Esophagus squamous epithelium (tissue), 5 donors: ENCODE data around the gene RFTN2. TPM values are rescaled to one million over a fixed set of nuclear protein-coding genes. Genes with fewer than 3 reads are reported as not detected.

ENCODE experiments used
- DNase-seq: peaks from one replicate; lab custom pipeline; 2025; lab: John Stamatoyannopoulos, UW
- H3K27ac ChIP-seq, 4 donors: fragments of 200-600 bp; sonication (generic); one replicate each; pipeline ENCODE4 v1.5.1; 2016 to 2019; ENCODE audit warnings: mild to moderate bottlenecking in 1 of 4
- H3K27me3 ChIP-seq, 4 donors: fragments of 200-600 bp; sonication (generic); 1 replicate in 3 of 4; 2 replicates in 1 of 4; pipeline versions ENCODE4 v1.5.1 to v1.6.0; 2017 to 2021; ENCODE audit warnings: antibody characterized with exemption in 1 of 4
- H3K36me3 ChIP-seq, 3 donors: fragments of 200-600 bp; sonication (generic); one replicate each; pipeline ENCODE4 v1.5.1; 2016 to 2019
- H3K4me1 ChIP-seq, 3 donors: fragments of 200-600 bp; sonication (generic); one replicate each; pipeline ENCODE4 v1.5.1; 2017 to 2019
- H3K4me3 ChIP-seq, 4 donors: fragments of 200-600 bp; sonication (generic); 1 replicate in 3 of 4; 2 replicates in 1 of 4; pipeline ENCODE4 v1.5.1; 2016 to 2019; ENCODE audit warnings: mild to moderate bottlenecking in 2 of 4, moderate library complexity in 1 of 4
- H3K9me3 ChIP-seq, 3 donors: fragments of 200-600 bp; sonication (generic); one replicate each; pipeline ENCODE4 v1.5.1; 2016 to 2019
- POLR2A ChIP-seq, 4 donors: fragments of 450-650 bp; IDR thresholded peaks; one replicate each; pipeline ENCODE4 v1.6.1; 2017; ENCODE audit warnings: antibody characterized with exemption in 4 of 4, mild to moderate bottlenecking in 4 of 4, moderate library complexity in 3 of 4
- WGBS, 2 donors: methylation state at CpG; one replicate each; pipeline ENCODE4 v1.1.5; 2018; 5-methylcytosine and 5-hydroxymethylcytosine counted together
- intact Hi-C: fragments of 100-400 bp; cut with DNase I; formaldehyde crosslinking; loops from one replicate; pipeline ENCODE4 v1.15.0; 2022
- small RNA-seq, 4 donors: library from RNA; depleted of rRNA; stranded (forward); fragments of <200 nt; gene quantifications; one replicate each; pipeline ENCODE3, GENCODE V24; 2016
- total RNA-seq, 4 donors: library from RNA; depleted of rRNA; stranded (reverse); fragments of >200 nt; gene quantifications; one replicate each; pipeline ENCODE4 v1.1.0, GENCODE V29; 2016
- TF ChIP-seq, protein P1 (sequence below), 6 experiments: fragments of 450-650 bp in 4 of 6; fragments of 200-600 bp in 2 of 6; sonication (generic) in 2 of 6; IDR thresholded peaks; one replicate each; pipeline ENCODE4 v1.5.1; 2016 to 2019; ENCODE audit warnings: antibody characterized with exemption in 6 of 6, mild to moderate bottlenecking in 4 of 6, moderate library complexity in 4 of 6
- donor health status: DM: yes; HTN: yes; CAD: no.

The RFTN2 gene
- total RNA-seq, 4 donors from 2014 or later, result 1.4 to 7.4 (median 2.7) TPM; not detected in 1

DNA sequence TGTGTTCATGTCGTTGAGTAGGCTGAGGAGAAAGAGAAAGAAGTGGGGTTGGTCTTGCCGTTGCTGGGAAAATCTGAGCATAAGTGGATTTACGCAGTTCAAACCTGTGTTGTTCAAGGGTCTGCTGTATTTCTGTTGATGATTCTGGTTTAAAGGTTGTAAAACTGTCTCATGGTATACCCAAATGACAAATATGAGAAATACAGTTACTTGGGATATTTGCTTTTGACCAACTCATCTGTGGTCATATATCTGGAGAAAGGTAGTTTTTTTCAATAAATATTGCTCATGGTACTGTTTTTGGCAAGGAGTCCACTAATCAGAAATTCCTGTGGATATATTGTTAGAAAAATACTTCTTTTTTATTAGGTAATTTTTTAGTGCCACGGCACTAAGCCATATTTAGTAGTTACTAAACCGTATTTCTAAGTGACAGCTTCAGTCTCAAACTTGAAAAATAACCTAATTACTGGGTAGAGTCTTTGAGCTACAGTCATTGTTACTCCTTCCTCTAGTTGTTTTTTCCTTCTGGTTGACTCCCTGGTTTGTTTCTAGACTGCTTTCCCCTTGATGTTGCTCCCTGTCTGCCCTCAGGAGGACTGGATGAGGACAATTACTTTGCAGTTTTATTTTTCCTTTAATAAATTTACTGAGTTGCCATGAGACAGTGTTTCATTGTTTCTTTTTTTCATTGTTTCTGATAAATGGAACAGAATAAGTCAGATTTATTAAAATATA, 128.1 kb downstream of the RFTN2 start:
- Histone ChIP-seq H3K4me1 (no peaks in the 10 kb centered on the region), H3K36me3 (peaks cover 3 to 98% (median 11%) of the 10 kb centered on the region in 3 donors), H3K9me3 (no peaks in the 10 kb centered on the region), H3K27ac (no peak overlapping the region), H3K4me3 (no peak overlapping the region), H3K27me3 (no peaks in the 10 kb centered on the region)
- no peak for TF ChIP-seq POLR2A (IDR thresholded peaks at IDR 0.05)
- TF ChIP-seq, protein P1, sequence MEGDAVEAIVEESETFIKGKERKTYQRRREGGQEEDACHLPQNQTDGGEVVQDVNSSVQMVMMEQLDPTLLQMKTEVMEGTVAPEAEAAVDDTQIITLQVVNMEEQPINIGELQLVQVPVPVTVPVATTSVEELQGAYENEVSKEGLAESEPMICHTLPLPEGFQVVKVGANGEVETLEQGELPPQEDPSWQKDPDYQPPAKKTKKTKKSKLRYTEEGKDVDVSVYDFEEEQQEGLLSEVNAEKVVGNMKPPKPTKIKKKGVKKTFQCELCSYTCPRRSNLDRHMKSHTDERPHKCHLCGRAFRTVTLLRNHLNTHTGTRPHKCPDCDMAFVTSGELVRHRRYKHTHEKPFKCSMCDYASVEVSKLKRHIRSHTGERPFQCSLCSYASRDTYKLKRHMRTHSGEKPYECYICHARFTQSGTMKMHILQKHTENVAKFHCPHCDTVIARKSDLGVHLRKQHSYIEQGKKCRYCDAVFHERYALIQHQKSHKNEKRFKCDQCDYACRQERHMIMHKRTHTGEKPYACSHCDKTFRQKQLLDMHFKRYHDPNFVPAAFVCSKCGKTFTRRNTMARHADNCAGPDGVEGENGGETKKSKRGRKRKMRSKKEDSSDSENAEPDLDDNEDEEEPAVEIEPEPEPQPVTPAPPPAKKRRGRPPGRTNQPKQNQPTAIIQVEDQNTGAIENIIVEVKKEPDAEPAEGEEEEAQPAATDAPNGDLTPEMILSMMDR (IDR thresholded peaks at IDR 0.05), result no peak
- DNase-seq, result no peak
- 89 to 90% methylated on average over 5 of the region's 5 CpGs for WGBS, 2 donors
- intact Hi-C loops, result no loop called here

DNA sequence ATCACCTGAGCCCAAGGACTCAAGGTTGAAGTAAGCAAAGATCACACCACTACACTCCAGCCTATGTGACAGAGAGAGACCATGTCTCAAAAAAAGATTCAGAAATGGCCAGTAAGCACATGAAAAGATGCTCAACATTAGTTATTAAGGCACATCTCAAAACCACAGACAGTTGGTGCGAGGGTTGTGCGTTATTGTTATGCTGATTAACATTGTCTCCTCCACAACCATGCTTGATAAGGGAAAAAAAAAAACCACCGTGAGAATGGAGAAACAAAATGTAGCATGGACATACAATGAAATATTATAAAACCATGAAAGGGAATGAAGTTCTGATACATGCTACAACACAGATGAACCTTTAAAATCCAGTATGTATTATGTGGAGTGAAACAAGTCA, 132.2 kb downstream of the RFTN2 start:
- Histone ChIP-seq H3K9me3 (no peaks in the 10 kb centered on the region), H3K27me3 (no peaks in the 10 kb centered on the region), H3K4me3 (no peak overlapping the region), H3K4me1 (peaks cover 0 to 8% (median 0%) of the 10 kb centered on the region in 3 donors), H3K27ac (no peak overlapping the region), H3K36me3 (peaks cover 8 to 96% (median 11%) of the 10 kb centered on the region in 3 donors)
- TF ChIP-seq, protein P1 (IDR thresholded peaks at IDR 0.05), result no peak
- TF ChIP-seq POLR2A (IDR thresholded peaks at IDR 0.05), result no peak
- WGBS, 2 donors, result 85 to 90% methylated on average over 3 of the region's 3 CpGs
- intact Hi-C loops, result no loop called here
- DNase-seq, result no peak

DNA sequence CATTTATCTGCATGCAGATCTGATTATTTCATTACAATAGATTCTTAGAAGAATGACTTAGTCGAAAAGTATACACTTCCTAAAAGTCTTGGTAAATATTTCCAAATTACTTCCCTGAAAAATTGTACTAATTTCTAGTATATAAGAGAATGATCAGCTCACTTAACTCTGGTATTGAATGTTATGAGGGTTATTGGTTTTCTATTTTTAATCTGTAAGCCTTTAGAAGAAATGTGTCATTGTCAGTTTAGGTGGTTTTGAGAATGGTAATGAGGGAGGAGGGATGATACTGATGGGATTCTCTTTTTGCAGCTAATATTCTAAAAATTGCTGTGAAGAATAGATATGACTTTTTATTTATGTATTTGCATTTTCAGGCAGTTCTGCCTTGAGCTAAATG, 135.7 kb downstream of the RFTN2 start:
- DNase-seq, result no peak
- Histone ChIP-seq H3K27me3 (no peaks in the 10 kb centered on the region), H3K27ac (no peak overlapping the region), H3K4me1 (peaks cover 0 to 8% (median 0%) of the 10 kb centered on the region in 3 donors), H3K36me3 (peaks cover 8 to 97% (median 16%) of the 10 kb centered on the region in 3 donors), H3K9me3 (no peaks in the 10 kb centered on the region), H3K4me3 (no peak overlapping the region)
- intact Hi-C loops, result no loop called here
- TF ChIP-seq, protein P1 (IDR thresholded peaks at IDR 0.05), result no peak
- no peak for TF ChIP-seq POLR2A (IDR thresholded peaks at IDR 0.05)
- WGBS, 2 donors, result 71% methylated on average over 1 of the region's 1 CpG

DNA sequence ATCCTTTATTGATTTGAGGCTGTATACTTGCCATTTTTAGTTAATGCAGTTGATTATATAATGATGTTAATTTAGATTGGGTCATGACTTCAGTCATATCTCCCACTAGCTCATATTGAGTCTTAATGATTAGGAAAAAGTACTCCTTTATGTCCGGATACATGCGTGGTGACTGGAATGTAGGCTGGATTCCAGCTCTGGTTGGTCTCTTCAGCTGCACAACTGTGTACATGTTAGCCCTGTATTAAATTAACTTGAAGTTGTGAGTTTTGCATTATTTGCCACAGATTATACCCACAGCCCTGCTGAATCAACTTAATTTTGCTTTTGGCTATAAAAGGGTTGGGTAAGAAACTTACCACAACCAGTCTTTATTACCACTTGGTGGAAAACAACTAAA, 137.0 kb downstream of the RFTN2 start:
- DNase-seq, result no peak
- WGBS, 2 donors, result 46 to 52% methylated on average over 2 of the region's 2 CpGs
- TF ChIP-seq, protein P1 (IDR thresholded peaks at IDR 0.05), result no peak
- TF ChIP-seq POLR2A (IDR thresholded peaks at IDR 0.05), result no peak
- H3K36me3 ChIP-seq, result peaks cover 8 to 88% (median 13%) of the 10 kb centered on the region in 3 donors
- H3K9me3 ChIP-seq, result no peaks in the 10 kb centered on the region
- no peak overlapping the region for H3K27ac ChIP-seq
- intact Hi-C loops, result no loop called here
- H3K4me3 ChIP-seq, result no peak overlapping the region
- H3K27me3 ChIP-seq, result no peaks in the 10 kb centered on the region
- H3K4me1 ChIP-seq, result peaks cover 0 to 8% (median 0%) of the 10 kb centered on the region in 3 donors

Small RNAs within 50 kb of the gene (small RNA-seq; reads per million reads assigned to genes)
- gene AC020550.1, result 0 reads per million in 4 donors

Other genes with a start within 250 kb of the RFTN2 start
- 100 to 1,000 TPM; 113 to 259 (median 149) TPM for gene SF3B1, start 240.6 kb downstream of the RFTN2 start, total RNA-seq
- 10 to 100 TPM; 15.9 to 26.3 (median 22.7) TPM for gene COQ10B, start 222.0 kb downstream of the RFTN2 start, total RNA-seq
- 100 to 1,000 TPM; 101 to 226 (median 177) TPM for gene HSPD1, start 175.7 kb downstream of the RFTN2 start, total RNA-seq
- gene HSPE1, start 175.2 kb downstream of the RFTN2 start, total RNA-seq, result 100 to 1,000 TPM in 3 of 4 donors, 10 to 100 TPM in 1; 80.9 to 217 (median 138) TPM
- 10 to 100 TPM; 30.7 to 47.1 (median 38.5) TPM for gene MOB4, start 159.5 kb downstream of the RFTN2 start, total RNA-seq
- 10 to 100 TPM in 3 of 4 donors, 1 to 10 TPM in 1; 9.9 to 14.5 (median 12.3) TPM for gene MARS2, start 29.8 kb upstream of the RFTN2 start, total RNA-seq
- not detected for gene BOLL, start 109.7 kb upstream of the RFTN2 start, total RNA-seq
- 1 to 10 TPM in 2 of 4 donors, under 1 TPM in 2; 0.34 to 4.2 (median 1.2) TPM for gene PLCL1, start 129.0 kb upstream of the RFTN2 start, total RNA-seq